Mesendoderm (in vitro differentiated cells): ENCODE measurements around the gene MFAP5.
"Not testable (repeated sequence)": the region's sequence is repeated elsewhere in the genome, so short reads cannot be mapped to it uniquely, and the experiment has no call there.

Experiments
- DNase-seq: peaks from one replicate; pipeline ENCODE4 v3.0.0; 2013
- H2AK5ac ChIP-seq: 2 replicates; pipeline ENCODE4 v1.6.1; 2013; ENCODE audit warnings: low read length, inconsistent platforms
- H2BK120ac ChIP-seq: 2 replicates; pipeline ENCODE4 v1.6.1; 2013; ENCODE audit warnings: low read depth, mild to moderate bottlenecking, low read length, moderate library complexity, mixed read lengths
- H2BK15ac ChIP-seq: replicated peaks from 2 replicates; pipeline ENCODE4 v1.6.1; 2013; ENCODE audit warnings: low read depth, mild to moderate bottlenecking, moderate library complexity
- H2BK5ac ChIP-seq: 2 replicates; pipeline ENCODE4 v1.6.1; 2013; ENCODE audit warnings: low read length, inconsistent platforms
- H3K18ac ChIP-seq: 2 replicates; pipeline ENCODE4 v1.6.1; 2013; ENCODE audit warnings: mild to moderate bottlenecking, low read length, mixed read lengths
- H3K23ac ChIP-seq: one replicate; pipeline ENCODE4 v1.6.1; 2013; ENCODE audit warnings: low read length
- H3K27ac ChIP-seq: 2 replicates; pipeline ENCODE4 v1.5.1; 2013; ENCODE audit warnings: low read depth, mild to moderate bottlenecking, inconsistent platforms, low read length, moderate library complexity
- H3K27me3 ChIP-seq: 2 replicates; pipeline ENCODE4 v1.6.1; 2013; ENCODE audit warnings: low read length, control low read depth, mild to moderate bottlenecking, inconsistent platforms; ENCODE audit not compliant: insufficient read depth, poor library complexity
- H3K36me3 ChIP-seq: 2 replicates; pipeline ENCODE4 v1.6.1; 2013; ENCODE audit warnings: low read length, inconsistent platforms; ENCODE audit not compliant: control insufficient read depth, insufficient read depth
- H3K4ac ChIP-seq: one replicate; pipeline ENCODE4 v1.6.1; 2013; ENCODE audit warnings: low read depth, mild to moderate bottlenecking, low read length, moderate library complexity
- H3K4me1 ChIP-seq: 2 replicates; pipeline ENCODE4 v1.6.1; 2013; ENCODE audit warnings: low read depth, low read length, inconsistent platforms; ENCODE audit not compliant: control insufficient read depth
- H3K4me2 ChIP-seq: 2 replicates; pipeline ENCODE4 v1.6.1; 2013; ENCODE audit warnings: low read length
- H3K4me3 ChIP-seq: 2 replicates; pipeline ENCODE4 v1.5.1; 2013; ENCODE audit warnings: mild to moderate bottlenecking, low read length
- H3K56ac ChIP-seq: one replicate; pipeline ENCODE4 v1.6.1; 2013; ENCODE audit warnings: low read length
- H3K79me1 ChIP-seq: 2 replicates; pipeline ENCODE4 v1.6.1; 2013; ENCODE audit warnings: low read length, inconsistent platforms
- H3K79me2 ChIP-seq: 2 replicates; pipeline ENCODE4 v1.6.1; 2013; ENCODE audit warnings: mild to moderate bottlenecking, low read length; ENCODE audit not compliant: control insufficient read depth, insufficient read depth
- H3K9ac ChIP-seq: 2 replicates; pipeline ENCODE4 v1.6.1; 2013; ENCODE audit warnings: low read length, inconsistent platforms
- H4K5ac ChIP-seq: one replicate; pipeline ENCODE4 v1.6.1; 2013; ENCODE audit warnings: low read length
- H4K8ac ChIP-seq: one replicate; pipeline ENCODE4 v1.6.1; 2013; ENCODE audit warnings: low read depth, mild to moderate bottlenecking, control low read depth, low read length, moderate library complexity
- WGBS: extraction: QIAGEN DNeasy Blood & Tissue Kit; methylation state at CpG from one replicate; pipeline ENCODE4 v1.1.7; 2013; ENCODE audit warnings: low lambda C conversion rate, missing lambda C conversion rate; ENCODE audit not compliant: insufficient coverage; ENCODE audit errors: extremely low coverage; 5-methylcytosine and 5-hydroxymethylcytosine counted together

Gene MFAP5

DNA sequence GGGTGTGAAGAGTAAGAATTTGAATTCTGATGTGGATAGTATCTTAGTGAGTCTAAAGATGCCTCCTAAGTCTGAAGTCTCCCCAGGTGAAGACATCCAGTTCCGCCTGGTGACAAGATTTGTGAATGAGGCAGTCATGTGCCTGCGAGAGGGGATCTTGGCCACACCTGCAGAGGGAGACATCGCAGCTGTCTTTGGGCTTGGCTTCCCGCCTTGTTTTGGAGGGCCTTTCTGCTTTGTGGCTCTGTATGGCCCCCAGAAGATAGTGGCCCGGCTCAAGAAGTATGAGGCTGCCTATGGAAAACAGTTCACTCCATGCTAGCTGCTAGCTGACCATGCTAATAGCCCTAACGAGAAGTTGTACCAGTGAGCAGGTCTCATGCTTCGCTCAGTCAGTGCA, 25.4 kb downstream of the MFAP5 start:
- no peak overlapping the region for H3K9ac ChIP-seq
- no peak overlapping the region for H4K5ac ChIP-seq
- DNase-seq, result no peak
- H3K27ac ChIP-seq, result peak overlapping the region; percentile 58
- H2BK120ac ChIP-seq, result peak overlapping the region; percentile 69
- peak overlapping the region; percentile 96 for H2AK5ac ChIP-seq
- peak overlapping the region; percentile 93 for H2BK5ac ChIP-seq
- no CpG with 5 or more reads among the region's 7 CpGs for WGBS
- no peaks in the 10 kb centered on the region for H3K27me3 ChIP-seq
- no peak overlapping the region for H4K8ac ChIP-seq
- no peak overlapping the region for H3K4me2 ChIP-seq
- H3K18ac ChIP-seq, result peak overlapping the region; percentile 72
- H2BK15ac ChIP-seq, result no peak overlapping the region
- no peak overlapping the region for H3K23ac ChIP-seq
- H3K36me3 ChIP-seq, result no peaks in the 10 kb centered on the region
- no peak overlapping the region for H3K4me3 ChIP-seq
- peaks cover 20% of the 10 kb centered on the region for H3K4me1 ChIP-seq
- H3K79me2 ChIP-seq, result no peaks in the 10 kb centered on the region
- no peaks in the 10 kb centered on the region for H3K79me1 ChIP-seq
- H3K4ac ChIP-seq, result peak overlapping the region; percentile 77
- H3K56ac ChIP-seq, result peak overlapping the region; percentile 44

- Histone ChIP-seq H3K18ac (no peak overlapping the region), H2BK5ac (peak overlapping the region; percentile 93), H3K36me3 (no peaks in the 10 kb centered on the region), H2BK120ac (peak overlapping the region; percentile 69), H3K79me2 (no peaks in the 10 kb centered on the region), H3K4ac (peak overlapping the region; percentile 17), H3K56ac (peak overlapping the region; percentile 72), H3K9ac (peak overlapping the region; percentile 62), H3K23ac (peak overlapping the region; percentile 57), H3K4me3 (no peak overlapping the region), H3K4me2 (no peak overlapping the region), H3K4me1 (peaks cover 20% of the 10 kb centered on the region), H2AK5ac (peak overlapping the region; percentile 13), H3K79me1 (no peaks in the 10 kb centered on the region), H4K5ac (no peak overlapping the region), H3K27me3 (no peaks in the 10 kb centered on the region), H3K27ac (peak overlapping the region; percentile 58), H2BK15ac (no peak overlapping the region), H4K8ac (no peak overlapping the region)
- peak; percentile 65 for DNase-seq
- WGBS, result no CpG with 5 or more reads among the region's 5 CpGs
Observed at GRCh38 chr12:8636581-8636980, 26.0 kb downstream of the MFAP5 start.

GRCh38 chr12:8636007-8636346, 26.6 kb downstream of the MFAP5 start:
- not testable (repeated sequence) for H3K4me3 ChIP-seq, H2BK120ac ChIP-seq, H3K4me2 ChIP-seq, H3K56ac ChIP-seq, H2AK5ac ChIP-seq, H2BK5ac ChIP-seq, H3K36me3 ChIP-seq, H3K9ac ChIP-seq, H3K79me2 ChIP-seq, H2BK15ac ChIP-seq, H3K27me3 ChIP-seq, H3K4ac ChIP-seq, H3K79me1 ChIP-seq, H4K8ac ChIP-seq, H3K23ac ChIP-seq, H4K5ac ChIP-seq, H3K18ac ChIP-seq
- Histone ChIP-seq H3K27ac (peak overlapping the region; percentile 58), H3K4me1 (peaks cover 20% of the 10 kb centered on the region)
- DNase-seq, result peak; percentile 94
- WGBS, result no CpG with 5 or more reads among the region's 8 CpGs

GRCh38 chr12:8635342-8636006, 27.2 kb downstream of the MFAP5 start:
- H3K27ac ChIP-seq, result peak overlapping the region; percentile 56
- H3K9ac ChIP-seq, result not testable (repeated sequence)

GRCh38 chr12:8630131-8630530, 32.5 kb downstream of the MFAP5 start:
- no peak overlapping the region for H3K27ac ChIP-seq
- H2AK5ac ChIP-seq, result no peak overlapping the region
- no peak overlapping the region for H3K4me3 ChIP-seq
- H4K8ac ChIP-seq, result no peak overlapping the region
- H3K23ac ChIP-seq, result no peak overlapping the region
- no peak for DNase-seq
- no CpG with 5 or more reads among the region's 4 CpGs for WGBS
- H4K5ac ChIP-seq, result no peak overlapping the region
- H3K79me1 ChIP-seq, result no peaks in the 10 kb centered on the region
- no peak overlapping the region for H3K18ac ChIP-seq
- no peaks in the 10 kb centered on the region for H3K36me3 ChIP-seq
- H3K27me3 ChIP-seq, result no peaks in the 10 kb centered on the region
- H3K4me2 ChIP-seq, result no peak overlapping the region
- H3K56ac ChIP-seq, result no peak overlapping the region
- H3K4me1 ChIP-seq, result peaks cover 1% of the 10 kb centered on the region
- H2BK15ac ChIP-seq, result no peak overlapping the region
- no peak overlapping the region for H3K4ac ChIP-seq
- H3K79me2 ChIP-seq, result no peaks in the 10 kb centered on the region
- no peak overlapping the region for H2BK5ac ChIP-seq
- no peak overlapping the region for H3K9ac ChIP-seq
- H2BK120ac ChIP-seq, result no peak overlapping the region

More at GRCh38 chr12:8635342-8636006, 27.2 kb downstream of the MFAP5 start:
- H3K79me1 ChIP-seq, H4K8ac ChIP-seq, H2BK15ac ChIP-seq, H3K27me3 ChIP-seq, H3K79me2 ChIP-seq, H3K4me3 ChIP-seq, H3K23ac ChIP-seq, H3K36me3 ChIP-seq, H3K4me2 ChIP-seq: not testable (repeated sequence)
- Histone ChIP-seq H3K4ac (peak overlapping the region; percentile 62), H3K56ac (peak overlapping the region; percentile 15), H2BK120ac (peak overlapping the region; percentile 97), H2BK5ac (peak overlapping the region; percentile 95), H4K5ac (peak overlapping the region; percentile 62), H3K18ac (peak overlapping the region; percentile 61), H3K4me1 (peaks cover 20% of the 10 kb centered on the region), H2AK5ac (peak overlapping the region; percentile 81)
- peak; percentile 82 for DNase-seq
- WGBS, result no CpG with 5 or more reads among the region's 9 CpGs

GRCh38 chr12:8629486-8630033, 33.1 kb downstream of the MFAP5 start:
- H3K4me2 ChIP-seq, result no peak overlapping the region
- no peaks in the 10 kb centered on the region for H3K36me3 ChIP-seq
- no peak overlapping the region for H2BK5ac ChIP-seq
- no CpG with 5 or more reads among the region's 3 CpGs for WGBS
- no peak overlapping the region for H3K4ac ChIP-seq
- H3K27ac ChIP-seq, result no peak overlapping the region
- no peaks in the 10 kb centered on the region for H3K4me1 ChIP-seq
- H3K18ac ChIP-seq, result peak overlapping the region; percentile 78
- no peak overlapping the region for H3K9ac ChIP-seq
- H3K79me1 ChIP-seq, result no peaks in the 10 kb centered on the region
- H3K27me3 ChIP-seq, result no peaks in the 10 kb centered on the region
- H3K23ac ChIP-seq, result no peak overlapping the region
- no peak overlapping the region for H2AK5ac ChIP-seq
- no peak overlapping the region for H4K8ac ChIP-seq
- no peak overlapping the region for H3K4me3 ChIP-seq
- H2BK120ac ChIP-seq, result peak overlapping the region; percentile 61
- H2BK15ac ChIP-seq, result no peak overlapping the region
- H3K79me2 ChIP-seq, result no peaks in the 10 kb centered on the region
- DNase-seq, result no peak
- H4K5ac ChIP-seq, result no peak overlapping the region
- no peak overlapping the region for H3K56ac ChIP-seq
